Caco-2 (cell line): ENCODE data around the gene CLPX. TPM values are rescaled to one million over a fixed set of nuclear protein-coding genes. Genes with fewer than 3 reads are reported as not detected.

Experiments
- BruUV-seq: library from RNA; stranded (reverse); fragments of 400-500 nt; replicated peaks from 2 replicates; lab custom pipeline; 2021; lab: Mats Ljungman, UMichigan
- CTCF ChIA-PET: fragments of 300-600 bp; sonication (Branson Sonifier 250); formaldehyde crosslinking; loops from one replicate; lab custom pipeline; 2022; ENCODE audit warnings: antibody characterized with exemption; lab: Charles Lee
- POLR2A ChIA-PET: fragments of 300-600 bp; sonication (Branson Sonifier 250); formaldehyde crosslinking; loops from one replicate; lab custom pipeline; 2022; ENCODE audit warnings: antibody characterized with exemption; lab: Charles Lee
- DNase-seq, 2 experiments: peaks; one replicate each; pipeline versions ENCODE4 v3.0.0 to v3.0.0-alpha.2; 2020 to 2022
- H3K27me3 ChIP-seq: replicated peaks from 2 replicates; pipeline ENCODE4 v1.6.0; 2011; ENCODE audit warnings: low read length; ENCODE audit not compliant: control insufficient read depth, insufficient read depth
- H3K36me3 ChIP-seq: 2 replicates; pipeline ENCODE4 v1.5.1; 2011; ENCODE audit warnings: low read length; ENCODE audit not compliant: control insufficient read depth, insufficient read depth
- H3K4me1 ChIP-seq: fragments of 250-450 bp; sonication (Bioruptor Pico); 2 replicates; pipeline ENCODE4 v1.5.1; 2020; ENCODE audit warnings: mild to moderate bottlenecking
- H3K4me3 ChIP-seq: 2 replicates; pipeline ENCODE4 v1.5.1; 2011; ENCODE audit warnings: low read depth, mild to moderate bottlenecking, control low read depth, low read length
- H3K9me3 ChIP-seq: fragments of 250-450 bp; sonication (Bioruptor Pico); 2 replicates; pipeline ENCODE4 v1.5.1; 2020; ENCODE audit warnings: mild to moderate bottlenecking, moderate library complexity
- H3K27ac Mint-ChIP-seq: one replicate; pipeline ENCODE4 v1.8.0; 2022; ENCODE audit warnings: mixed read lengths; ENCODE audit not compliant: unreplicated experiment
- H3K27me3 Mint-ChIP-seq: one replicate; pipeline ENCODE4 v1.8.0; 2022; ENCODE audit warnings: mixed read lengths; ENCODE audit not compliant: insufficient read depth, unreplicated experiment
- H3K36me3 Mint-ChIP-seq: one replicate; pipeline ENCODE4 v1.8.0; 2022; ENCODE audit warnings: mild to moderate bottlenecking, mixed read lengths; ENCODE audit not compliant: insufficient read depth, unreplicated experiment
- H3K4me1 Mint-ChIP-seq: one replicate; pipeline ENCODE4 v1.8.0; 2022; ENCODE audit warnings: low read depth, mixed read lengths; ENCODE audit not compliant: unreplicated experiment
- H3K4me3 Mint-ChIP-seq: one replicate; pipeline ENCODE4 v1.8.0; 2022; ENCODE audit warnings: mild to moderate bottlenecking, moderate library complexity, mixed read lengths; ENCODE audit not compliant: unreplicated experiment
- H3K9me3 Mint-ChIP-seq: one replicate; pipeline ENCODE4 v1.8.0; 2022; ENCODE audit warnings: mixed read lengths; ENCODE audit not compliant: unreplicated experiment
- CTCF ChIP-seq, 2 experiments: fragments of 200-600 bp in 1 of 2; IDR thresholded peaks; 1 replicate in 1 of 2; 2 replicates in 1 of 2; pipeline versions ENCODE4 v1.5.1 to v1.8.0; 2011 to 2022; ENCODE audit warnings: antibody characterized with exemption in 1 of 2, control low read depth in 1 of 2, inconsistent platforms in 1 of 2, low read depth in 1 of 2, low read length in 1 of 2, mild to moderate bottlenecking in 1 of 2, moderate library complexity in 1 of 2; ENCODE audit not compliant: insufficient read depth in 1 of 2, severe bottlenecking in 1 of 2, unreplicated experiment in 1 of 2
- intact Hi-C: fragments of 100-400 bp; cut with micrococcal nuclease; formaldehyde crosslinking; loops from one replicate; pipeline ENCODE4 v1.10.0; 2022; ENCODE audit not compliant: unreplicated experiment
- total RNA-seq: library from RNA; stranded (reverse); gene quantifications from 2 replicates; pipeline ENCODE4 v1.2.3, GENCODE V29; 2022

The CLPX gene
- total RNA-seq, 1 experiment from 2014 or later, result 59.4 TPM

GRCh38 chr15:65210770-65211481, 25.8 kb upstream of the CLPX start, which contains the start of gene CILP:
CILP (minus strand) TSS chr15:65211473; CDS start chr15:65209755, 1,718 bp downstream.
- TF ChIP-seq CTCF (IDR thresholded peaks at IDR 0.05; ENCODE audit: insufficient read depth in 1 of 2, low read depth in 1 of 2, low read length in 1 of 2, severe bottlenecking in 1 of 2, unreplicated experiment in 1 of 2), result no peak
- Histone ChIP-seq H3K27me3 (no peaks in the 10 kb centered on the region), H3K36me3 (no peaks in the 10 kb centered on the region), H3K4me3 (no peak within 1 kb of the TSS), H3K4me1 (0 out of 2 replicates have a peak, but pooled peaks cover 6% of the 10 kb centered on the region), H3K9me3 (no peaks in the 10 kb centered on the region)
- no peaks in the 10 kb centered on the region for H3K9me3 Mint-ChIP-seq
- no peak for DNase-seq
- no peak within 1 kb of the TSS for H3K27ac Mint-ChIP-seq
- no peak within 1 kb of the TSS for H3K4me3 Mint-ChIP-seq
- no TSS peak for BruUV-seq
- H3K36me3 Mint-ChIP-seq, result no peaks in the 10 kb centered on the region
- intact Hi-C loops, result no loop called here
- POLR2A ChIA-PET, result no interaction called here
- CTCF ChIA-PET, result interaction anchor here (0.5 kb wide), 1 partner anchor 174 kb away, joined by 3 read pairs; no protein-coding TSS in a partner anchor
- H3K27me3 Mint-ChIP-seq, result no peaks in the 10 kb centered on the region
- peaks cover 10% of the 10 kb centered on the region for H3K4me1 Mint-ChIP-seq

- H3K27ac Mint-ChIP-seq, result no peak overlapping the region
- no peaks in the 10 kb centered on the region for H3K36me3 ChIP-seq
- DNase-seq, result no peak
These were observed 24.8 kb upstream of the CLPX start for GRCh38 chr15:65209701-65210643.

More at GRCh38 chr15:65209701-65210643, 24.8 kb upstream of the CLPX start:
- intact Hi-C loops, result no loop called here
- ChIA-PET POLR2A (no interaction called here), CTCF (no interaction called here)
- Mint-ChIP-seq H3K4me1 (peaks cover 10% of the 10 kb centered on the region), H3K27me3 (no peaks in the 10 kb centered on the region), H3K36me3 (no peaks in the 10 kb centered on the region), H3K9me3 (no peaks in the 10 kb centered on the region), H3K4me3 (no peak overlapping the region)
- Histone ChIP-seq H3K27me3 (no peaks in the 10 kb centered on the region), H3K4me1 (0 out of 2 replicates have a peak, but pooled peaks cover 6% of the 10 kb centered on the region), H3K4me3 (no peak overlapping the region), H3K9me3 (no peaks in the 10 kb centered on the region)
- BruUV-seq, result no TSS peak
- no peak for TF ChIP-seq CTCF (IDR thresholded peaks at IDR 0.05; ENCODE audit: insufficient read depth in 1 of 2, low read depth in 1 of 2, low read length in 1 of 2, severe bottlenecking in 1 of 2, unreplicated experiment in 1 of 2)
